ENCODE data around the gene GJC1. TPM values are rescaled to one million over a fixed set of nuclear protein-coding genes. Genes with fewer than 3 reads are reported as not detected.
A peak's percentile ranks its signal among the peaks of the same experiment; 100 is the strongest.

GJC1 gene
- total RNA-seq, 1 experiment from 2014 or later, result 119 TPM

DNA sequence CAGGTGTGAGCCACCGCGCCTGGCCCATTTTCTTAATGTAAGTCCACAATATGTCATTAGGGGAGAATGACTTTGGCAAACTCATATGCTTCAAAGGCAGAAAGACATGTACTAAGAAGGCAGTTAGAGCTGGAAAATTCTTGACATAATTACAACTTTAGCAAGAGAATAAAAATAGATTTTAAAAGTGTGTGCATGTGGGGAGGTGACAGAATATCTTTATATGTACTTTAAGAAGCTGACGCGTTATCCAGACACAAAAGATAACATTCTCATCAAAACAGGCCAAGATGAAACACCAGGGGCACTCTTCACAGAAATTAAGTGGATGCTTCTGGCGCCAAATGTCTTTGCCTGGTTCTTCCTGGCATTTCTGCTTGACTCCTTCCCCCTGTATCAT is 28.2 kb downstream of the GJC1 start:
- peaks cover 46 to 76% (median 65%) of the 10 kb centered on the region in 3 experiments for H3K36me3 Mint-ChIP-seq (ENCODE audit: insufficient read depth in 1 of 3, low read depth in 3 of 3)
- no peaks in the 10 kb centered on the region for H3K23me2 ChIP-seq (ENCODE audit: insufficient read length, low read depth, low read length, poor library complexity, severe bottlenecking)
- H3K23ac ChIP-seq (ENCODE audit: insufficient read length, low read depth, low read length), result no peak overlapping the region
- TF ChIP-seq, protein P1, sequence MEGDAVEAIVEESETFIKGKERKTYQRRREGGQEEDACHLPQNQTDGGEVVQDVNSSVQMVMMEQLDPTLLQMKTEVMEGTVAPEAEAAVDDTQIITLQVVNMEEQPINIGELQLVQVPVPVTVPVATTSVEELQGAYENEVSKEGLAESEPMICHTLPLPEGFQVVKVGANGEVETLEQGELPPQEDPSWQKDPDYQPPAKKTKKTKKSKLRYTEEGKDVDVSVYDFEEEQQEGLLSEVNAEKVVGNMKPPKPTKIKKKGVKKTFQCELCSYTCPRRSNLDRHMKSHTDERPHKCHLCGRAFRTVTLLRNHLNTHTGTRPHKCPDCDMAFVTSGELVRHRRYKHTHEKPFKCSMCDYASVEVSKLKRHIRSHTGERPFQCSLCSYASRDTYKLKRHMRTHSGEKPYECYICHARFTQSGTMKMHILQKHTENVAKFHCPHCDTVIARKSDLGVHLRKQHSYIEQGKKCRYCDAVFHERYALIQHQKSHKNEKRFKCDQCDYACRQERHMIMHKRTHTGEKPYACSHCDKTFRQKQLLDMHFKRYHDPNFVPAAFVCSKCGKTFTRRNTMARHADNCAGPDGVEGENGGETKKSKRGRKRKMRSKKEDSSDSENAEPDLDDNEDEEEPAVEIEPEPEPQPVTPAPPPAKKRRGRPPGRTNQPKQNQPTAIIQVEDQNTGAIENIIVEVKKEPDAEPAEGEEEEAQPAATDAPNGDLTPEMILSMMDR (conservative IDR thresholded peaks at IDR 0.05), result no peak
- no peak for DNase-seq
- no peak overlapping the region for H3K9ac ChIP-seq (ENCODE audit: extremely low read depth, insufficient read length, low read length)
- no peaks in the 10 kb centered on the region for H3K27me3 ChIP-seq (ENCODE audit: insufficient read depth, low read length)
- H4K20me1 ChIP-seq (ENCODE audit: control insufficient read depth, insufficient read depth, insufficient read length), result no peaks in the 10 kb centered on the region
- H4K91ac ChIP-seq (ENCODE audit: insufficient read length, low read depth, low read length), result no peak overlapping the region
- H3K4me1 Mint-ChIP-seq, result peaks cover 0 to 4% of the 10 kb centered on the region in 2 experiments; a peak in 1 of 4 replicates
- H2BK5ac ChIP-seq (ENCODE audit: insufficient read length, low read length), result no peak overlapping the region
- peak overlapping the region in 1 of 3 experiments; percentile 77; a peak in 2 of 7 replicates for H3K27ac Mint-ChIP-seq
- no peaks in the 10 kb centered on the region for H3K27me3 Mint-ChIP-seq (ENCODE audit: low read depth)
- no peaks in the 10 kb centered on the region for H3K79me2 ChIP-seq (ENCODE audit: insufficient read depth, low read length)
- H3K4me1 ChIP-seq (ENCODE audit: insufficient read depth, low read length), result no peaks in the 10 kb centered on the region; the same call in 1 of the 2 replicates
- H2AK5ac ChIP-seq (ENCODE audit: insufficient read length, low read length), result no peak overlapping the region
- H2AFZ ChIP-seq (ENCODE audit: low read length), result no peak overlapping the region
- H4K5ac ChIP-seq (ENCODE audit: insufficient read length, low read depth, low read length), result no peak overlapping the region
- H3K79me1 ChIP-seq (ENCODE audit: insufficient read depth, low read depth, low read length, poor library complexity, severe bottlenecking), result peaks cover 5% of the 10 kb centered on the region
- H3K4me3 Mint-ChIP-seq, result no peak overlapping the region
- no peak overlapping the region for H2BK15ac ChIP-seq (ENCODE audit: low read depth, low read length)
- no peak overlapping the region for H3K4me2 ChIP-seq (ENCODE audit: insufficient read depth, insufficient read length, low read length)
- WGBS (ENCODE audit: extremely low coverage, insufficient read length, low lambda C conversion rate), result no CpG with 5 or more reads among the region's 5 CpGs
- no peak overlapping the region for H2BK120ac ChIP-seq (ENCODE audit: low read depth, low read length, poor library complexity, severe bottlenecking)
- H2BK12ac ChIP-seq (ENCODE audit: insufficient read length, low read depth, low read length), result no peak overlapping the region
- H4K8ac ChIP-seq (replicated peaks; ENCODE audit: insufficient read length, low read depth, low read length), result no peak overlapping the region
- H2BK20ac ChIP-seq (ENCODE audit: low read depth, low read length, poor library complexity, severe bottlenecking), result no peak overlapping the region
- no peak overlapping the region for H3K56ac ChIP-seq (ENCODE audit: insufficient read length, low read depth, low read length)
- H3T11ph ChIP-seq (ENCODE audit: low read length), result no peak overlapping the region
- H3K4ac ChIP-seq (ENCODE audit: low read depth, low read length), result no peak overlapping the region
- H3K18ac ChIP-seq (ENCODE audit: insufficient read length, low read depth, low read length), result no peak overlapping the region
- H3K9me3 Mint-ChIP-seq, result no peaks in the 10 kb centered on the region
- H3K9me3 ChIP-seq (ENCODE audit: control insufficient read depth, low read depth, low read length), result no peaks in the 10 kb centered on the region
- no peak overlapping the region for H3K14ac ChIP-seq (ENCODE audit: insufficient read depth, low read length)
- H3K27ac ChIP-seq (ENCODE audit: insufficient read length, low read depth, low read length), result no peak overlapping the region
